K562 treated with DMSO at 1 percent for 48 hours (cell line): ENCODE measurements around the gene TYROBP. TPM values are rescaled to one million over a fixed set of nuclear protein-coding genes. Genes with fewer than 3 reads are reported as not detected.

Experiments
- total RNA-seq: library from RNA; unstranded; fragments of 300-600 nt; gene quantifications from 2 replicates; pipeline ENCODE4 v1.2.3, GENCODE V29; 2022; ENCODE audit warnings: low replicate concordance; ENCODE audit errors: extremely low read depth

TYROBP gene
- total RNA-seq, result not detected in 2 replicates

DNA sequence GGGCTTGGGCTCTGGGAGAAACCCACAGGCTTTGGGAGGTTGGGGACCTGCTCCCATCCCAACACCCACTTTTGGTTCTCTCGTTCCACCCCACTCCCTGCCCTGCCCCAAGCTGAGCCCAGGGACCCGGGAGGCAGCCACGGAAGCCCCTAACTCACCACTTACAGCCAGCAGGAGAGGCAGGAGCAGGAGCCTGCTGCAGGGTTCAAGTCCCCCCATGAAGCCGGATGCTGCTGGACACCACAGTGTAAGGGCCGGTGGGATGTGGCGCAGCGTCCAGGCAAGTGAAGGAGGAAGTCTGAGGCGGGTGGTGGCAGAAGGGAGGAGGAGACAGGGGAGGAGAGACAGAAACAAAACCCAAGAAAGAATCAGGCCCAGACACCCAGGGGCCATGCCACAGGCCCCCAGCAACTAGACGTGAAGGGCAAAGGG is at the start of gene TYROBP:
Gene TYROBP, minus strand, starts transcription at position 286 of the 432 bp plus-strand sequence. Its CDS starts 67 bp downstream, at position 219.

DNA sequence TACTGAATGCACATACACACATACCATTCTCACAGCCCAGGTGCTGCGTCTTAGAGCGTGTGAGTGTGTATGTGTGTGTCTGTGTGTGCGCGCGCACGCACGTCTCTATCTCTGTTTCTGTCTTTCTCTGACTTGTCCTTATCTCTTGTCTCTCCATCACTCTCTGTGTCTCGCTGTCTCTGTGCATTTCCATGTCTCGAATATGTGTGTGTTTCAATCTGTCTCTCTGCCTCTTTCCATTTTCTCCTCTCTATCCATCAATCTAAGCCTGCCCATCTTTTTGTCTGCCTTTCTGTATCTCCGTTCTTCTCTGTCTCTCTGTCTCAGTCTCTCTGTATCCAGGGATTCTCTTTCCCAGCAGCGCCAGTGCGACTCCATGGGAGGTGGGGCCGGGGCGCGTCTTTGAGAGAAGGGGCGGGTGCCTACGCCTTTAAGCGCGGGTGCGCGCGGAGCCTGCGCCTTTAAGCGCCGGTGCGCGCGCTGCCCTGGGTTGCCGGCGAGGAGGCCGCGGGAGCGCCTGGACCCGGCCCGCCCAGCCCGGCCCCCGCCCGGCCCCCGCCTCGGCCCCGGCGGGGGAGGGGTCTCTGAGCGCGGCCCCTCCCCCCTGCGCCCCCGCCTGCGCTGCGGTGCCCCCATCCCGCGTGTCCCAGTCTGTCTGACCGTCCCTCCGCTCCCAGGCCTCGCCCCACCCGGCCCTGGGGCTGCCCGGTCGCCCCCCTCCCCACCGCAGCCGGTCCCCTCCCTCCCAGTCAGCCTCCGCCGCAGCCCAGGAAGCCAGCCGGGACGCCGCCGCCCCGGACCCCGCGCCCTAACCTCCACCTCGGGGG is 28.0 kb upstream of the TYROBP start, which contains the start of gene LRFN3:
Gene LRFN3, plus strand, starts transcription at position 464 of the 827 bp plus-strand sequence. CDS start 3,052 bp downstream, outside the sequence.

DNA sequence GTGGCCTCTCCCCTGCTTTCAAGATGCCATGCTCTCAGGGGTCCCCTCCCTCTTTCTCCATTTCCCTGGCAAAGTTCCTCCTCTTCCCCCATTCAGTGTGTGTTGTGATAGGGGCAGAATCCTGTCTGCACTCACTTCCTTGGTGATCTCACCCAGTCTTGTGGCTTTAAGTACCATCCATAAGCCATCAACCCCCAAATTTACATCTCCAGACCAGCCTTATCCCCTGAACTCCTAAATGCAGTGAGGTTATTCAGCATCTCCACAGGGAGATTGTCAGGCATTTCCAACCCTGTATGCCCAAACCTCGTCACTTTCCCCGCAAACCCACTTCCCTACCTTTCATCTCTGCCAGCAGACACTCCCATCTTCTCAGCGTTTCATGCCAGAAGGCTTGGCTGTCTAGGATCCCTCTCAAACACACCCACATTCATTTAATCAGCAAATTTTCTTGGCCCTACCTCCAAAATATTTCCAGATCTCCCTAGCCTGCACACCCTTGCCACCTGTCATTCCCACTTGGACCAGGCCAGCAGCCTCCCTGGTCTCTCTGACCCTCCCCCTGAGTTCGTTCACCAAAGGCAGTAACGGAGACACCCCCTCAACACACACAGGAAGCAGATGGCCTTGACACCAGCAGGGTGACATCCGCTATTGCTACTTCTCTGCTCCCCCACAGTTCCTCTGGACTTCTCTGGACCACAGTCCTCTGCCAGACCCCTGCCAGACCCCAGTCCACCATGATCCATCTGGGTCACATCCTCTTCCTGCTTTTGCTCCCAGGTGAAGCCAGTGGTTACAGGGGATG is 6.0 kb downstream of the TYROBP start, which contains the start of gene HCST:
Gene HCST, plus strand, starts transcription at position 676 of the 808 bp plus-strand sequence. Its CDS starts 65 bp downstream, at position 741.

DNA sequence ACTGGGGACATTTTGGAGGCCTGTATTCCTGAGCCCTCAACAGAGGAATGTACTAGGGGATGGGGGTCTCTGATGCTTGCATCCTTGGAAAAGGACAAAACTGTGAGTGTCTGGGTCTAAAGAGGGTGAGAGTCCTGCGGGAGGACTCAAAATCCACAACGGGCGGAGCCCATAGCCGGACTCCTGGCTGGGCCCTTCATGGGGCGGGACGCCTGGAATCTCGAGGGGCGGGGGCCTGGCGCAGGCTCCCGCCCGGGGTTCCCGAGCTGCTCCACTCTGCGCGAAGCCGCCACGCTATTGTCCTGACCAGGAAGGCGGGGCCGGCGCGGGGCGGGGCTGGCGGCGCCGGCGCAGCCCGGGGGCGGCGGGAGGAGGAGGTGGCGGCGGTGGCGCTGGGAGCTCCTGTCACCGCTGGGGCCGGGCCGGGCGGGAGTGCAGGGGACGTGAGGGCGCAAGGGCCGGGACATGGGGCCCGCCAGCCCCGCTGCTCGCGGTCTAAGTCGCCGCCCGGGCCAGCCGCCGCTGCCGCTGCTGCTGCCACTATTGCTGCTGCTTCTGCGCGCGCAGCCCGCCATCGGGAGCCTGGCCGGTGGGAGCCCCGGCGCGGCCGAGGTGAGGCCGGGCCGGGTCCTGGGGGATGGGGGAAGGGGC is 39.8 kb downstream of the TYROBP start, which contains the start of gene APLP1:
Gene APLP1, plus strand, starts transcription at position 403 of the 651 bp plus-strand sequence. Its CDS starts 63 bp downstream, at position 466.

DNA sequence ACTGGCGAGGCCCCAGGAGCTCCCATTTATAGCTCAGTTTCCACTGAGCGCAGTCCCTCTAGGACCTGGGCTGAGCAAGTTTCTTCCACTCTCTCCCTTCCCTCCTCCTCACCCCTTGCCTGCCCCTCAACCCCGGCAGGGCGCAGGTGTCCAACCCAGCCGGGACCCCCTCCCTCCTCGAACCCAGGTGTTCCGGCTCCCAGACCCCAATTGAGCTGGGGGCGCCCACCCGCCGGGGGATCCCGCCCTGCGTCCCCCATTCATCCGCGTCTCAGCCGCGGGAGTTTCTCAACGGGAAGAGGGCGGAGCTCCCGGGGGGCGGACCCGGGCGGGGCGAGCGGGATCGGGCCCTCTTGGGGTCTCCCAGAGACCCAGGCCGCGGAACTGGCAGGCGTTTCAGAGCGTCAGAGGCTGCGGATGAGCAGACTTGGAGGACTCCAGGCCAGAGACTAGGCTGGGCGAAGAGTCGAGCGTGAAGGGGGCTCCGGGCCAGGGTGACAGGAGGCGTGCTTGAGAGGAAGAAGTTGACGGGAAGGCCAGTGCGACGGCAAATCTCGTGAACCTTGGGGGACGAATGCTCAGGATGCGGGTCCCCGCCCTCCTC is 51.4 kb downstream of the TYROBP start, which contains the start of gene KIRREL2:
Gene KIRREL2, plus strand, starts transcription at position 366 of the 604 bp plus-strand sequence. Its CDS starts 209 bp downstream, at position 575.

Other genes with a start within 250 kb of the TYROBP start
- not detected in 2 replicates for gene UPK1A, start 241.8 kb downstream of the TYROBP start, total RNA-seq
- not detected in 2 replicates for gene ZBTB32, start 203.7 kb downstream of the TYROBP start, total RNA-seq
- gene KMT2B, start 190.3 kb downstream of the TYROBP start, total RNA-seq, result 67.8 TPM in 1 of 2 replicates, not detected in the other
- not detected in 2 replicates for gene IGFLR1, start 165.8 kb downstream of the TYROBP start, total RNA-seq
- gene U2AF1L4, start 162.9 kb downstream of the TYROBP start, total RNA-seq, result not detected in 2 replicates
- not detected in 2 replicates for gene PSENEN, start 162.6 kb downstream of the TYROBP start, total RNA-seq
- gene LIN37, start 159.7 kb downstream of the TYROBP start, total RNA-seq, result not detected in 2 replicates
- gene HSPB6, start 151.3 kb downstream of the TYROBP start, total RNA-seq, result not detected in 2 replicates
- not detected in 2 replicates for gene PROSER3, start 150.1 kb downstream of the TYROBP start, total RNA-seq
- gene ARHGAP33, start 132.7 kb downstream of the TYROBP start, total RNA-seq, result not detected in 2 replicates
- not detected in 2 replicates for gene PRODH2, start 95.5 kb downstream of the TYROBP start, total RNA-seq
- gene NPHS1, start 55.8 kb downstream of the TYROBP start, total RNA-seq, result not detected in 2 replicates
- not detected in 2 replicates for gene KIRREL2, start 51.4 kb downstream of the TYROBP start, total RNA-seq
- gene APLP1, start 39.7 kb downstream of the TYROBP start, total RNA-seq, result not detected in 2 replicates
- gene NFKBID, start 7.8 kb downstream of the TYROBP start, total RNA-seq, result not detected in 2 replicates
- gene HCST, start 5.8 kb downstream of the TYROBP start, total RNA-seq, result not detected in 2 replicates
- gene LRFN3, start 28.1 kb upstream of the TYROBP start, total RNA-seq, result not detected in 2 replicates
- gene SDHAF1, start 86.9 kb upstream of the TYROBP start, total RNA-seq, result not detected in 2 replicates
- gene SYNE4, start 100.5 kb upstream of the TYROBP start, total RNA-seq, result not detected in 2 replicates
- gene ALKBH6, start 105.9 kb upstream of the TYROBP start, total RNA-seq, result not detected in 2 replicates
- gene CLIP3, start 124.6 kb upstream of the TYROBP start, total RNA-seq, result not detected in 2 replicates
- not detected in 2 replicates for gene THAP8, start 146.0 kb upstream of the TYROBP start, total RNA-seq
- not detected in 2 replicates for gene WDR62, start 146.6 kb upstream of the TYROBP start, total RNA-seq
- not detected in 2 replicates for gene OVOL3, start 202.8 kb upstream of the TYROBP start, total RNA-seq
- not detected in 2 replicates for gene POLR2I, start 206.6 kb upstream of the TYROBP start, total RNA-seq
- not detected in 2 replicates for gene TBCB, start 207.2 kb upstream of the TYROBP start, total RNA-seq
- not detected in 2 replicates for gene CAPNS1, start 231.8 kb upstream of the TYROBP start, total RNA-seq
- gene COX7A1, start 244.2 kb upstream of the TYROBP start, total RNA-seq, result not detected in 2 replicates